ENCODE measurements around the gene CFAP73. TPM values are rescaled to one million over a fixed set of nuclear protein-coding genes. Genes with fewer than 3 reads are reported as not detected.

Gene CFAP73
- total and polyA plus RNA-seq, 2 of the 8 experiments (the other 6 are each of a cell fraction or from before 2014, with no cell fraction given): 0.45 to 0.56 TPM

- no peak for TF ChIP-seq CHD7 (IDR thresholded peaks at IDR 0.05; ENCODE audit: insufficient replicate concordance, low read length)
- TF ChIP-seq CBX8 (IDR thresholded peaks at IDR 0.05; ENCODE audit: borderline replicate concordance, low read depth, low read length): no peak
- no peak for TF ChIP-seq GTF2F1 (IDR thresholded peaks at IDR 0.05; ENCODE audit: borderline replicate concordance, low read depth, low read length)
- no peak for TF ChIP-seq MAFK (IDR thresholded peaks at IDR 0.05; ENCODE audit: low read depth, low read length)
- no peak for TF ChIP-seq NANOG (IDR thresholded peaks at IDR 0.05; ENCODE audit: insufficient read depth, low read depth, low read length, poor library complexity, severe bottlenecking)
- TF ChIP-seq YY1 (IDR thresholded peaks at IDR 0.05; ENCODE audit: low read depth, low read length): no peak
- no peak for TF ChIP-seq JUND (IDR thresholded peaks at IDR 0.05; ENCODE audit: low read length)
Observed at GRCh38 chr12:113173081-113173698, 23.7 kb downstream of the CFAP73 start (continued).

Measured in H1 (cell line).